Activated naive CD8-positive, alpha-beta T cell treated with anti-CD3 and anti-CD28 coated beads, Interleukin-2, amount 50 U/mL, for 24 hours (primary cell): Measurements from ENCODE around the gene HOXC9.

Experiments
- ATAC-seq: fragments of 150-1000 bp; cut with Tn5 transposase; one replicate; pipeline ENCODE4 v1.10.0; 2021
- DNase-seq: peaks from one replicate; pipeline ENCODE4 v3.0.0; 2021
- H3K27ac Mint-ChIP-seq: one replicate; pipeline ENCODE4 v1.8.0; 2021; ENCODE audit warnings: mild to moderate bottlenecking, mixed read lengths
- H3K27me3 Mint-ChIP-seq: one replicate; pipeline ENCODE4 v1.8.0; 2021; ENCODE audit warnings: mixed read lengths
- H3K36me3 Mint-ChIP-seq: one replicate; pipeline ENCODE4 v1.8.0; 2021; ENCODE audit warnings: low read depth, mixed read lengths
- H3K4me1 Mint-ChIP-seq: one replicate; pipeline ENCODE4 v1.8.0; 2021; ENCODE audit warnings: mixed read lengths
- H3K4me3 Mint-ChIP-seq: one replicate; pipeline ENCODE4 v1.8.0; 2021; ENCODE audit warnings: mild to moderate bottlenecking, moderate library complexity, mixed read lengths
- H3K9me3 Mint-ChIP-seq: one replicate; pipeline ENCODE4 v1.8.0; 2021; ENCODE audit warnings: mixed read lengths

HOXC9 gene

GRCh38 chr12:53969588-53970259 lies 30.2 kb upstream of the HOXC9 start:
- H3K4me3 Mint-ChIP-seq: no peak overlapping the region
- H3K4me1 Mint-ChIP-seq: peaks cover 17% of the 10 kb centered on the region
- DNase-seq (no peak), ATAC-seq (no peak)
- no peaks in the 10 kb centered on the region for H3K9me3 Mint-ChIP-seq
- no peak overlapping the region for H3K27ac Mint-ChIP-seq
- peaks cover 3% of the 10 kb centered on the region for H3K36me3 Mint-ChIP-seq
- H3K27me3 Mint-ChIP-seq: peaks cover 94% of the 10 kb centered on the region

- no peak overlapping the region for H3K4me3 Mint-ChIP-seq
- no peak for ATAC-seq
- H3K36me3 Mint-ChIP-seq: peaks cover 3% of the 10 kb centered on the region
- peaks cover 19% of the 10 kb centered on the region for H3K4me1 Mint-ChIP-seq
- no peak overlapping the region for H3K27ac Mint-ChIP-seq
- no peak for DNase-seq
- peaks cover 91% of the 10 kb centered on the region for H3K27me3 Mint-ChIP-seq
- H3K9me3 Mint-ChIP-seq: no peaks in the 10 kb centered on the region
These were observed 29.5 kb upstream of the HOXC9 start for GRCh38 chr12:53970451-53970850.

GRCh38 chr12:53971129-53971528 lies 28.8 kb upstream of the HOXC9 start:
- H3K4me3 Mint-ChIP-seq: no peak overlapping the region
- H3K4me1 Mint-ChIP-seq: peaks cover 20% of the 10 kb centered on the region
- peaks cover 91% of the 10 kb centered on the region for H3K27me3 Mint-ChIP-seq
- no peak for DNase-seq
- peaks cover 3% of the 10 kb centered on the region for H3K36me3 Mint-ChIP-seq
- no peak for ATAC-seq
- no peak overlapping the region for H3K27ac Mint-ChIP-seq
- no peaks in the 10 kb centered on the region for H3K9me3 Mint-ChIP-seq

- H3K4me1 Mint-ChIP-seq: peaks cover 14% of the 10 kb centered on the region
- peaks cover 3% of the 10 kb centered on the region for H3K36me3 Mint-ChIP-seq
- no peak overlapping the region for H3K27ac Mint-ChIP-seq
- peaks cover 90% of the 10 kb centered on the region for H3K27me3 Mint-ChIP-seq
- no peaks in the 10 kb centered on the region for H3K9me3 Mint-ChIP-seq
- DNase-seq (no peak), ATAC-seq (no peak)
- H3K4me3 Mint-ChIP-seq: no peak overlapping the region
These were observed 28.3 kb upstream of the HOXC9 start for GRCh38 chr12:53971686-53972085.

GRCh38 chr12:53972152-53972702 lies 27.7 kb upstream of the HOXC9 start:
- Mint-ChIP-seq H3K4me1 (peaks cover 14% of the 10 kb centered on the region), H3K27me3 (peaks cover 90% of the 10 kb centered on the region), H3K9me3 (no peaks in the 10 kb centered on the region), H3K36me3 (peaks cover 3% of the 10 kb centered on the region), H3K27ac (no peak overlapping the region), H3K4me3 (no peak overlapping the region)
- DNase-seq: no peak
- ATAC-seq: no peak

GRCh38 chr12:53972722-53973235 lies 27.2 kb upstream of the HOXC9 start, which contains the start of gene HOXC11:
Gene HOXC11, plus strand, starts transcription at chr12:53973126. Its CDS starts 116 bp downstream, at chr12:53973242.
- no peaks in the 10 kb centered on the region for H3K9me3 Mint-ChIP-seq
- no peak for DNase-seq
- H3K36me3 Mint-ChIP-seq: peaks cover 3% of the 10 kb centered on the region
- H3K4me3 Mint-ChIP-seq: peak within 1 kb of the TSS; percentile 53
- H3K27ac Mint-ChIP-seq: no peak within 1 kb of the TSS
- peaks cover 14% of the 10 kb centered on the region for H3K4me1 Mint-ChIP-seq
- ATAC-seq: no peak
- peaks cover 88% of the 10 kb centered on the region for H3K27me3 Mint-ChIP-seq

- H3K36me3 Mint-ChIP-seq: peaks cover 3% of the 10 kb centered on the region
- H3K27ac Mint-ChIP-seq: no peak overlapping the region
- H3K27me3 Mint-ChIP-seq: peaks cover 88% of the 10 kb centered on the region
- DNase-seq (no peak), ATAC-seq (no peak)
- no peaks in the 10 kb centered on the region for H3K9me3 Mint-ChIP-seq
- H3K4me1 Mint-ChIP-seq: peaks cover 14% of the 10 kb centered on the region
- peak overlapping the region; percentile 53 for H3K4me3 Mint-ChIP-seq
These were observed 26.5 kb upstream of the HOXC9 start for GRCh38 chr12:53973236-53974042.

GRCh38 chr12:53974084-53975063 lies 25.6 kb upstream of the HOXC9 start, which contains the start of gene HOTAIR:
Gene HOTAIR, minus strand, starts transcription at chr12:53974954.
- peak within 1 kb of the TSS; percentile 50 for H3K4me3 Mint-ChIP-seq
- peak within 1 kb of the TSS; percentile 49 for H3K27ac Mint-ChIP-seq
- peaks cover 3% of the 10 kb centered on the region for H3K36me3 Mint-ChIP-seq
- H3K27me3 Mint-ChIP-seq: peaks cover 88% of the 10 kb centered on the region
- no peaks in the 10 kb centered on the region for H3K9me3 Mint-ChIP-seq
- ATAC-seq: no peak
- peaks cover 14% of the 10 kb centered on the region for H3K4me1 Mint-ChIP-seq
- no peak for DNase-seq

- Mint-ChIP-seq H3K27ac (no peak overlapping the region), H3K9me3 (no peaks in the 10 kb centered on the region), H3K36me3 (peaks cover 3% of the 10 kb centered on the region), H3K4me1 (peaks cover 14% of the 10 kb centered on the region), H3K4me3 (peak overlapping the region; percentile 50), H3K27me3 (peaks cover 88% of the 10 kb centered on the region)
- DNase-seq (no peak), ATAC-seq (no peak)
These were observed 24.9 kb upstream of the HOXC9 start for GRCh38 chr12:53975064-53975471.

- Mint-ChIP-seq H3K27ac (peak overlapping the region; percentile 49), H3K36me3 (peaks cover 3% of the 10 kb centered on the region), H3K4me1 (peaks cover 14% of the 10 kb centered on the region), H3K9me3 (no peaks in the 10 kb centered on the region), H3K27me3 (peaks cover 88% of the 10 kb centered on the region), H3K4me3 (peak overlapping the region; percentile 50)
- ATAC-seq: no peak
- no peak for DNase-seq
These were observed 24.3 kb upstream of the HOXC9 start for GRCh38 chr12:53975479-53976152.

GRCh38 chr12:53976172-53976822 lies 23.7 kb upstream of the HOXC9 start:
- no peak overlapping the region for H3K4me3 Mint-ChIP-seq
- H3K27me3 Mint-ChIP-seq: peaks cover 88% of the 10 kb centered on the region
- ATAC-seq: no peak
- peaks cover 3% of the 10 kb centered on the region for H3K36me3 Mint-ChIP-seq
- H3K4me1 Mint-ChIP-seq: peaks cover 14% of the 10 kb centered on the region
- H3K27ac Mint-ChIP-seq: no peak overlapping the region
- no peak for DNase-seq
- H3K9me3 Mint-ChIP-seq: no peaks in the 10 kb centered on the region

- no peak overlapping the region for H3K4me3 Mint-ChIP-seq
- H3K27me3 Mint-ChIP-seq: peaks cover 88% of the 10 kb centered on the region
- no peaks in the 10 kb centered on the region for H3K9me3 Mint-ChIP-seq
- peaks cover 3% of the 10 kb centered on the region for H3K36me3 Mint-ChIP-seq
- H3K27ac Mint-ChIP-seq: no peak overlapping the region
- DNase-seq: no peak
- ATAC-seq: no peak
- peaks cover 14% of the 10 kb centered on the region for H3K4me1 Mint-ChIP-seq
These were observed 23.0 kb upstream of the HOXC9 start for GRCh38 chr12:53976823-53977595.
